SK-N-MC (cell line): ENCODE measurements around the gene PCDHA11.

Experiments
- DNase-seq: peaks from one replicate; pipeline ENCODE4 v3.0.0-alpha.2; 2011; ENCODE audit warnings: low read depth, low spot score
- H3K27ac ChIP-seq: fragments of 200-600 bp; sonication (generic); 2 replicates; pipeline ENCODE4 v1.5.1; 2016; ENCODE audit warnings: mixed run types
- H3K36me3 ChIP-seq: fragments of 200-600 bp; sonication (generic); 2 replicates; pipeline ENCODE4 v1.6.1; 2017; ENCODE audit warnings: antibody characterized with exemption, low read length, mixed read lengths; ENCODE audit not compliant: insufficient read depth
- H3K4me3 ChIP-seq: fragments of 200-600 bp; sonication (generic); 2 replicates; pipeline ENCODE4 v1.5.1; 2016
- H3K9ac ChIP-seq: fragments of 200-600 bp; sonication (generic); 2 replicates; pipeline ENCODE4 v1.8.0; 2017; ENCODE audit warnings: mixed run types, mixed read lengths; ENCODE audit not compliant: insufficient read length
- H3K9me3 ChIP-seq: fragments of 200-600 bp; sonication (generic); 2 replicates; pipeline ENCODE4 v1.6.1; 2017; ENCODE audit warnings: low read depth, mild to moderate bottlenecking, antibody characterized with exemption, low read length, moderate library complexity, mixed read lengths
- EZH2 ChIP-seq: fragments of 200-600 bp; sonication (generic); IDR thresholded peaks from one replicate; pipeline ENCODE4 v1.6.1; 2017; ENCODE audit warnings: antibody characterized with exemption
- FOXP2 ChIP-seq: optimal IDR thresholded peaks from 2 replicates; pipeline ENCODE3; 2011; ENCODE audit warnings: mild to moderate bottlenecking, moderate library complexity; ENCODE audit not compliant: insufficient read depth; ENCODE audit errors: extremely low read length, control extremely low read depth
- POLR2AphosphoS5 ChIP-seq: IDR thresholded peaks from 2 replicates; pipeline ENCODE4 v1.6.1; 2012; ENCODE audit warnings: mild to moderate bottlenecking, low read depth, low read length, borderline replicate concordance

Gene PCDHA11

DNA sequence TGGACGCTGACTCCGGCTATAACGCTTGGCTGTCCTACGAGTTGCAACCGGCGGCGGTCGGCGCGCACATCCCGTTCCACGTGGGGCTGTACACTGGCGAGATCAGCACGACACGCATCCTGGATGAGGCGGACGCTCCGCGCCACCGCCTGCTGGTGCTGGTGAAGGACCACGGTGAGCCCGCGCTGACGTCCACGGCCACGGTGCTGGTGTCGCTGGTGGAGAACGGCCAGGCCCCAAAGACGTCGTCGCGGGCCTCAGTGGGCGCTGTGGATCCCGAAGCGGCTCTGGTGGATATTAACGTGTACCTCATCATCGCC lies 8.5 kb downstream of the PCDHA11 start:
- DNase-seq: no peak
- Histone ChIP-seq H3K4me3 (no peak overlapping the region), H3K9me3 (no peaks in the 10 kb centered on the region), H3K27ac (no peak overlapping the region), H3K36me3 (no peaks in the 10 kb centered on the region), H3K9ac (no peak overlapping the region)
- TF ChIP-seq FOXP2: no peak
- TF ChIP-seq POLR2AphosphoS5: no peak
- no peak for TF ChIP-seq EZH2

- no peak within 1 kb of the TSS for H3K27ac ChIP-seq
- H3K36me3 ChIP-seq: no peaks in the 10 kb centered on the region
- H3K9ac ChIP-seq: no peak within 1 kb of the TSS
- H3K9me3 ChIP-seq: no peaks in the 10 kb centered on the region
- H3K4me3 ChIP-seq: no peak within 1 kb of the TSS
- no peak for TF ChIP-seq EZH2
- no peak for TF ChIP-seq FOXP2
- no peak for TF ChIP-seq POLR2AphosphoS5
- no peak for DNase-seq
These were observed 13.3 kb downstream of the PCDHA11 start, which contains the start of gene PCDHA13 for GRCh38 chr5:140881889-140882590. PCDHA13 (plus strand) TSS chr5:140882124; CDS start chr5:140882269, 145 bp downstream.

GRCh38 chr5:140882591-140882899 lies 13.8 kb downstream of the PCDHA11 start:
- Histone ChIP-seq H3K9ac (no peak overlapping the region), H3K27ac (no peak overlapping the region), H3K36me3 (no peaks in the 10 kb centered on the region), H3K4me3 (no peak overlapping the region), H3K9me3 (no peaks in the 10 kb centered on the region)
- no peak for DNase-seq
- TF ChIP-seq FOXP2 (no peak), EZH2 (no peak), POLR2AphosphoS5 (no peak)

- no peak for TF ChIP-seq POLR2AphosphoS5
- TF ChIP-seq EZH2: no peak
- no peak for TF ChIP-seq FOXP2
- Histone ChIP-seq H3K27ac (no peak overlapping the region), H3K9me3 (no peaks in the 10 kb centered on the region), H3K36me3 (no peaks in the 10 kb centered on the region), H3K9ac (no peak overlapping the region), H3K4me3 (no peak overlapping the region)
- no peak for DNase-seq
These were observed 14.6 kb downstream of the PCDHA11 start for GRCh38 chr5:140883373-140883772.

DNA sequence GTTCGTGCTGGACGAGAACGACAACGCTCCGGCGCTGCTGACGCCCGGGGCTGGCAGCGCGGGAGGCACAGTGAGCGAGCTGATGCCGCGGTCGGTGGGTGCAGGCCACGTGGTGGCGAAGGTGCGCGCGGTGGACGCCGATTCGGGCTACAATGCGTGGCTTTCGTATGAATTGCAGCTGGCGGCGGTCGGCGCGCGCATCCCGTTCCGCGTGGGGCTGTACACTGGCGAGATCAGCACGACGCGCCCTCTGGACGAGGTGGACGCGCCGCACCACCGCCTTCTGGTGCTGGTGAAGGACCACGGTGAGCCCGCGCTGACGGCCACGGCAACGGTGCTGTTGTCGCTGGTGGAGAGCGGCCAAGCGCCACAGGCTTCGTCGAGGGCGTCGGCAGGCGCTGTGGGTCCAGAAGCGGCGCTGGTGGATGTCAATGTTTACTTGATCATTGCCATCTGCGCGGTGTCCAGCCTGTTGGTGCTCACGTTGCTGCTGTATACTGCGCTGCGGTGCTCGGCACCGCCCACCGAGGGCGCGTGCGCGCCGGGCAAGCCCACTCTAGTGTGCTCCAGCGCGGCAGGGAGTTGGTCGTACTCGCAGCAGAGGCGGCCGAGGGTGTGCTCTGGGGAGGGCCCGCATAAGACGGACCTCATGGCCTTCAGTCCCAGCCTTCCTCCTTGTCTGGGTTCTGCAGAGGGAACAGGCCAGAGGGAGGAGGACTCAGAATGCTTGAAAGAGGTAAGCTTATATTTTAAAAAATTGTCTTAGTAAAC lies 15.4 kb downstream of the PCDHA11 start:
- Histone ChIP-seq H3K4me3 (no peak overlapping the region), H3K9ac (no peak overlapping the region)
- TF ChIP-seq EZH2: no peak
- no peak for TF ChIP-seq POLR2AphosphoS5
- TF ChIP-seq FOXP2: no peak

DNA sequence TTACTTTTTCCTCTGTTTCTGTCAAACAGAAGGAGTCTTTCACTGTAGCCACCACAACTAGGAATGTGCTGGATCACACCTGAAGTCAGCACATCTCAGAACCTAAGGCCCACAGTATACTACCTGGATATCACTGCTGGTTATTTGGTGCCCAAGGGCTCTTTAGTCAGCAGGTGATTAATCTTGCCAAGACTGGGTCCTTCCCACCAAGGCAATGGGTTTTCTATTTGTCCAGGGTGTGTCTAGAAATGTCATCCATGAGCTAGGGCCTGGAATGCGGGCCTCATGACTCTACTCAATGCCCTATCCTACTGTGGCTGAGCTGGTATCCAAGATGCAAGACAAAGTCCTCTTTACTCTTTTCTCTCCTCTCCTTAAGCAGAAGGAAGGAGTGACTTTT lies 47.6 kb downstream of the PCDHA11 start:
- H3K36me3 ChIP-seq: no peaks in the 10 kb centered on the region
- no peaks in the 10 kb centered on the region for H3K9me3 ChIP-seq
- no peak overlapping the region for H3K9ac ChIP-seq
- no peak for TF ChIP-seq EZH2
- no peak for TF ChIP-seq FOXP2
- TF ChIP-seq POLR2AphosphoS5: no peak
- no peak overlapping the region for H3K4me3 ChIP-seq
- no peak for DNase-seq
- H3K27ac ChIP-seq: no peak overlapping the region

More for the DNA sequence above, 15.4 kb downstream of the PCDHA11 start:
- DNase-seq: no peak
- Histone ChIP-seq H3K9me3 (no peaks in the 10 kb centered on the region), H3K36me3 (no peaks in the 10 kb centered on the region), H3K27ac (no peak overlapping the region)
